ENCODE results near the gene ZNF205. TPM values are rescaled to one million over a fixed set of nuclear protein-coding genes. Genes with fewer than 3 reads are reported as not detected.

Gene ZNF205
- total and polyA plus RNA-seq, 2 of the 13 experiments (the other 11 are each of a cell fraction or from before 2014, with no cell fraction given): 5.8 to 10.2 TPM

DNA sequence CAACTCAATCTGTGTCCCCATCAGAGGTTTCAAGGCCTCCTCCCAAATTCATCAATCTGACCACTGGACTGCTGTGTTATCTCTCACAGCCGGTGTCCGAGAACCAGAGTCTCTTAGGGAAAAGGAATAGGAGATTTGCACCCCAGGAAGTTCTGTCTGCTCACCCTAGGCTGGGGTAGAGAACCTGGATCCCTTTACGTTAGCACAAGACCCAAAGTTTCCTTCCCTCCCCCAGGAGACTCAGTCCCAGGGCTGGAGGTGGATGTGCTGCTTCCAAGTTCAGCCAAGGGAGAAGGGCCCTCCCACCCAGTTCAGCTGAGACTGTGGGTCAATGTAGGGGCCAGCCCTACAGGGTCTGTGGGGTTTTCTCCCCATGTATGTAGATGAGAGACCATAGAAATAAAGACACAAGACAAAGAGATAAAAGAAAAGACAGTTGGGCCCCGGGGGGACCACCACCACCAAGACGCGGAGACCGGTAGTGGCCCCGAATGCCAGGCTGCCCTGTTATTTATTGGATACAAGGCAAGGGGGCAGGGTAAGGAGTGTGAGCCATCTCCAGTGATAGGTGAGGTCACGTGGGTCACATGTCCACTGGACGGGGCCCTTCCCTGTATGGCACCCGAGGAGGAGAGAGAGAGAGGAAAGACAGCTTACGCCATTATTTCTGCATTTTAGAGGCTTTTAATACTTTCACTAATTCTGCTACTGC is 52.9 kb downstream of the ZNF205 start (continued):
- TF ChIP-seq, protein P1, sequence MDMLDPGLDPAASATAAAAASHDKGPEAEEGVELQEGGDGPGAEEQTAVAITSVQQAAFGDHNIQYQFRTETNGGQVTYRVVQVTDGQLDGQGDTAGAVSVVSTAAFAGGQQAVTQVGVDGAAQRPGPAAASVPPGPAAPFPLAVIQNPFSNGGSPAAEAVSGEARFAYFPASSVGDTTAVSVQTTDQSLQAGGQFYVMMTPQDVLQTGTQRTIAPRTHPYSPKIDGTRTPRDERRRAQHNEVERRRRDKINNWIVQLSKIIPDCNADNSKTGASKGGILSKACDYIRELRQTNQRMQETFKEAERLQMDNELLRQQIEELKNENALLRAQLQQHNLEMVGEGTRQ (IDR thresholded peaks at IDR 0.05; ENCODE audit: low read depth, low read length): peak; percentile 73
- TF ChIP-seq, protein P1 (CRISPR knock-in tag; IDR thresholded peaks at IDR 0.05; ENCODE audit: borderline replicate concordance): peak; percentile 58; the same call in 1 of the 2 replicates

DNA sequence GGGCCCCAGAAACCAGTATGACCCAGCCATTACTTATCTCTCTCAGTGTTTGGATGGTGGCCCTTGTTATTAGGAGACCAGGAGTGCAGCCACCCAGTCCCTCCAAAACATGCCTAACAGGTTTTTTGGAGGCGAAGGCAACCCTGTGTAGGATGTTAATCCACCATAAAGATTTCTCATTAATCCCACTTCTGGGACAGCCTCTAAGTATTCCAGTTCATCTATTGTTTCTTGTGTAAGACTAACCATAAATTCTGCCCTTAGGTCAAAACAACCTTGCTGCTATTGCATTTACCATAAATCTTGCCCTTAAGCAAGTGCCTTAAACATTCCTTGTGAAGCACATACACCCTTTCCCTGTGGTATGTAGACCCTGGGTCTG is 54.1 kb downstream of the ZNF205 start:
- no peak overlapping the region for H2AFZ ChIP-seq (ENCODE audit: low read length)
- H3K4me3 ChIP-seq (replicated peaks in 1 of 3; ENCODE audit: insufficient read depth in 1 of 3, low read depth in 2 of 3, low read length in 3 of 3): no peak overlapping the region
- no peaks in the 10 kb centered on the region for H3K36me3 ChIP-seq (replicated peaks in 1 of 2; ENCODE audit: control insufficient read depth in 1 of 2, insufficient read depth in 2 of 2, low read length in 2 of 2)
- ChIA-PET POLR2A (interaction anchor here (0.8 kb wide), 1 partner anchor 9 kb away, joined by 4 read pairs; no protein-coding TSS in a partner anchor), CTCF (ENCODE audit: low intra/inter-chr PET ratio, low total read pairs) (interaction anchor here (1.5 to 2.8 kb wide), 3 partner anchors 14 to 37 kb away, joined by 6 to 18 read pairs (median 9); no protein-coding TSS in a partner anchor)
- H3K9ac ChIP-seq (ENCODE audit: insufficient read depth, low read depth, low read length): no peak overlapping the region
- BruUV-seq (replicated peaks): no TSS peak
- 0% methylated on average over 1 of the region's 1 CpG for WGBS (ENCODE audit: low lambda C conversion rate)
- in situ Hi-C loops (cut with HindIII; ENCODE audit: extremely low pct_ligation_motif_present, low pct_unique_long_range_greater_than_20kb): no loop called here
- DNase-seq (ENCODE audit: low spot score) (no peak), ATAC-seq (no peak), FAIRE-seq (no peak)
- no peaks in the 10 kb centered on the region for H3K79me2 ChIP-seq (ENCODE audit: insufficient read depth, low read length)
- no peaks in the 10 kb centered on the region for H4K20me1 ChIP-seq (ENCODE audit: insufficient read depth, low read length)
- H3K9me3 ChIP-seq (ENCODE audit: low read length): no peaks in the 10 kb centered on the region
- H3K27me3 ChIP-seq (ENCODE audit: control insufficient read depth in 1 of 2, insufficient read depth in 2 of 2, low read length in 2 of 2): peaks cover 0 to 12% of the 10 kb centered on the region in 2 experiments; a peak in 1 of 5 replicates
- H3K4me1 ChIP-seq (ENCODE audit: insufficient read depth, low read length): peaks cover 69% of the 10 kb centered on the region
- no peak overlapping the region for H3K27ac ChIP-seq (ENCODE audit: extremely low read length, insufficient read depth, low read length)
- no peak for TF ChIP-seq ZNF816 (CRISPR knock-in tag; IDR thresholded peaks at IDR 0.05; ENCODE audit: borderline replicate concordance)
- TF ChIP-seq ZIK1 (CRISPR knock-in tag; IDR thresholded peaks at IDR 0.05; ENCODE audit: borderline replicate concordance, low read depth): no peak
- no peak for TF ChIP-seq ZFY (CRISPR knock-in tag; IDR thresholded peaks at IDR 0.05)
- TF ChIP-seq CHCHD3 (CRISPR knock-in tag; IDR thresholded peaks at IDR 0.05): no peak
- TF ChIP-seq POLR2G (IDR thresholded peaks at IDR 0.05; ENCODE audit: low read depth, low read length): no peak
- TF ChIP-seq, protein P2, sequence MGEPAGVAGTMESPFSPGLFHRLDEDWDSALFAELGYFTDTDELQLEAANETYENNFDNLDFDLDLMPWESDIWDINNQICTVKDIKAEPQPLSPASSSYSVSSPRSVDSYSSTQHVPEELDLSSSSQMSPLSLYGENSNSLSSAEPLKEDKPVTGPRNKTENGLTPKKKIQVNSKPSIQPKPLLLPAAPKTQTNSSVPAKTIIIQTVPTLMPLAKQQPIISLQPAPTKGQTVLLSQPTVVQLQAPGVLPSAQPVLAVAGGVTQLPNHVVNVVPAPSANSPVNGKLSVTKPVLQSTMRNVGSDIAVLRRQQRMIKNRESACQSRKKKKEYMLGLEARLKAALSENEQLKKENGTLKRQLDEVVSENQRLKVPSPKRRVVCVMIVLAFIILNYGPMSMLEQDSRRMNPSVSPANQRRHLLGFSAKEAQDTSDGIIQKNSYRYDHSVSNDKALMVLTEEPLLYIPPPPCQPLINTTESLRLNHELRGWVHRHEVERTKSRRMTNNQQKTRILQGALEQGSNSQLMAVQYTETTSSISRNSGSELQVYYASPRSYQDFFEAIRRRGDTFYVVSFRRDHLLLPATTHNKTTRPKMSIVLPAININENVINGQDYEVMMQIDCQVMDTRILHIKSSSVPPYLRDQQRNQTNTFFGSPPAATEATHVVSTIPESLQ (CRISPR knock-in tag; conservative IDR thresholded peaks at IDR 0.05): no peak
- intact Hi-C loops (cut with micrococcal nuclease; ENCODE audit: unreplicated experiment): no loop called here
- no peak overlapping the region for H3K4me2 ChIP-seq (ENCODE audit: low read depth, low read length)

Measured in HepG2 (cell line).